GM18499 (cell line): ENCODE results near the gene ZSWIM6.

ENCODE experiments used
- ATAC-seq: cut with Tn5 transposase; IDR thresholded peaks from one replicate; pipeline ENCODE4 v1.9.1; 2021; ENCODE audit warnings: moderate number of reproducible peaks; ENCODE audit not compliant: insufficient read depth, unreplicated experiment

ZSWIM6 gene

GRCh38 chr5:61576556-61576955 is 244.5 kb downstream of the ZSWIM6 start:
- ATAC-seq, result no peak

- ATAC-seq, result no peak
Observed at GRCh38 chr5:61578858-61579503, 246.9 kb downstream of the ZSWIM6 start.

- no peak for ATAC-seq
Observed at GRCh38 chr5:61582205-61582820, 250.3 kb downstream of the ZSWIM6 start.

- ATAC-seq, result no peak
Observed at GRCh38 chr5:61582887-61583286, 250.8 kb downstream of the ZSWIM6 start.

GRCh38 chr5:61586096-61587084 is 254.3 kb downstream of the ZSWIM6 start:
- no peak for ATAC-seq

GRCh38 chr5:61587125-61587524 is 255.1 kb downstream of the ZSWIM6 start:
- no peak for ATAC-seq

GRCh38 chr5:61588216-61588615 is 256.2 kb downstream of the ZSWIM6 start:
- ATAC-seq, result no peak

GRCh38 chr5:61589946-61590345 is 257.9 kb downstream of the ZSWIM6 start:
- ATAC-seq, result no peak

- ATAC-seq, result no peak
Observed at GRCh38 chr5:61590473-61590872, 258.4 kb downstream of the ZSWIM6 start.

- no peak for ATAC-seq
Observed at GRCh38 chr5:61591859-61592258, 259.8 kb downstream of the ZSWIM6 start.

- no peak for ATAC-seq
Observed at GRCh38 chr5:61595426-61595825, 263.4 kb downstream of the ZSWIM6 start.
